CD4-positive, alpha-beta T cell treated with Interleukin-15 for 1 hour (primary cell): ENCODE data around the gene PLA2G12A.

Experiments used
- DNase-seq: peaks from one replicate; pipeline ENCODE4 v3.0.0-alpha.2; 2020

The PLA2G12A gene

DNA sequence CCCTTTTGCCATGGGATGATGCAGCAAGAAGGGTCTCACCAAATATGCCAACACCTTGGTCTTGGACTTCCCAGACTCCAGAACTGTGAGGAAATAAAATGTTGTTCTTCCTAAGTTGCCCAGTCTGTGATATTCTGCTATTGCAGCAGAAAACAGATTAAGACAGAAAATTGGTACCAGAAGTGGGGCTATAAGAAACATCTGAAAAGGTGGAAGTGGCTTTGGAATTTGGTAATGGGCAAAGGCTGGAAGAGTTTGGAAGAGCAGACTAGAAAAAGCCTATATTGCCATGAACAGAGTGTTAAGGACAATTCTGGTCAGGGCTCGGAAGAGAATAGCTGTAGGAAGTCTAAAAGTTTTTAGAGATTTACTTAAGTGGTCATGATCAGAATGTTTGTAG, 54.0 kb downstream of the PLA2G12A start:
- no peak for DNase-seq

DNA sequence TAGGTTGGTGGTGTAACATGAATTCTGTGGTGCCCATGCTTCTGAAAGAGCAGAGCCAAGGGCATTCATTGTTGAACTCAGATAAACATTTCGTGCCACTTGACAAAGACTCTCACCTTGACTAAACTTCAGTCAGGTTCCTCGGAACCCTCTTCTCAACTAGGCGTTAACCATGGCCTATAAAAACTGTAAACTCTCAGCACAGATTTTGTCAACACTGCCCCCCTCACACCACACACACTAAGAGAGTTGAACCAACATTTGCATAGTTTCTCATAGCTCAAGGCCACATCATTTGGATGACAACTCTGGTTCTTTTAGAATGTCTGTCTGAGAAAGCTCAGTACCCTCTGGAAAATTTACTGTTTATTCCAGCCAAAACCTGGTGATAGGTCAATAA, 54.7 kb downstream of the PLA2G12A start:
- no peak for DNase-seq

DNA sequence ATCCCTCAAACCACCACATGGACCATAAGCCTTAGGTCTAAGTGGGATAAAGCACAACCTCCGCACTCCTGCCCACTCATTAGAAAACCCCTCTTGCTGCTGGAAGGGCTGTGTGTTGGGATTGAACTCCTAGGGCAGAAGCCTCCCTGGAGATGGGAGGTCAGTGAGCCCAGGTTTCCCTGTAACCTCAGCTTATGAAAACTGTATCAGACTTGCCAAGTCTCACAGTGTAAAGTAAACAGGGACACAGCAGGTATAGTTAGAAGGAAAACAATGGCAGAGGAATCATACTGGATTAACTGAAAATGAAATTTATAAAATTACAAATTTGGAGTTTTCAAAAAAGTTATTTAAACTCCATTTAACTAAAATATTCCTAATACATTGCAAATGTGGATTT, 56.6 kb downstream of the PLA2G12A start:
- DNase-seq: no peak

DNA sequence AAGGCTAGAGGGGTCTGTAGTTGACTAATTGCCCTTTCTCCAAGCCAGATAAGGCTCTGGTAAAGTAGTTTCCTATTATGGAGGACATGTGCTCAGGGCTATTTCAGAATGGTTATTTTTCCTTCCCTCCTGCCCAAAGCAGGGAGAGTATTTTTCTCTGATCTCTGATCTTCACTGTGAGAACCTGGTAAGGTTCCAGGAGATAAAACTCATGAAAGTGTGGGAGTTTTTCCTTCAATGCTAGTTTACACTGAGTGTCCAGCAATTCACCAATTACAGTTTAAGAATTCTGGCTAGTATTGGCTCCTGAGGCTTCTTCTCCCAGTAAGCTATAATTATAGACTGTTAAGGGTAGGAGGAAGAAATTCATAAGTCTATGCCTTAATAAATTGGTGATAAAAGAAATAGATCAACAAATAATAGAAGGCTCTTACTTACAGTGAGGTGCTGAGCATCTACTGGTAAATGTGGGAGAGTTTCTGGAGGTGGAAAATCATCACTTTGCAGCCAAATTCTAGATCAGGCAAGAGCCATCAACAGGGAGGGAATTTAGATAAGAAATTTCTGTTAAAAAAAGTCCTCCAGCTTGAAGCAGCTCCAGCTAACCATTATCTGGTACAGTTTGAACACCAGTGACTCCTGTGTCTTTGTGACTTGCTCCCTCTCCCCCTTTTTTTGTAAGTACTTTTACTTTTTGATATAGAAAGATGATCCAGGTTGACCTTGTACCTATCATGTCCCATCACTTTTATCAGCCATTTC, 57.5 kb downstream of the PLA2G12A start:
- no peak for DNase-seq

DNA sequence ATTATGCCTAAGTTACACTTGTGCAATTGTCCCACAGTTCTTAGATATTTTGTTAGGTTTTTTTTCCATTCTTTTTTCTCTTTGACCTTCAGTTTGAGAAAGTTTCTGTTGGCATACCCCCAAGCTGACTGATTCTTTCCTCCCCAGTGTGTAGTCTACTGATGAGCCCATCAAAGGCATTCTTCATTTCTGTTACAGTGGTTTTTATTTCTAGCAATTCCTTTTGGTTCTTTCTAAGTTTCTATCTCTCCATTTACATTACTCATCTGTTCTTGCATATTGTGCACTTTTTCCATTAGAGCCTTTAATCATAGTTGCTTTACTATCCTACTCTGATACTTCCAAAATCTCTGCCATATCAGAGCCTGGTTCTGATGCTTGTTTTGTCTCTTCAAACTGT, 58.5 kb downstream of the PLA2G12A start:
- DNase-seq: no peak

DNA sequence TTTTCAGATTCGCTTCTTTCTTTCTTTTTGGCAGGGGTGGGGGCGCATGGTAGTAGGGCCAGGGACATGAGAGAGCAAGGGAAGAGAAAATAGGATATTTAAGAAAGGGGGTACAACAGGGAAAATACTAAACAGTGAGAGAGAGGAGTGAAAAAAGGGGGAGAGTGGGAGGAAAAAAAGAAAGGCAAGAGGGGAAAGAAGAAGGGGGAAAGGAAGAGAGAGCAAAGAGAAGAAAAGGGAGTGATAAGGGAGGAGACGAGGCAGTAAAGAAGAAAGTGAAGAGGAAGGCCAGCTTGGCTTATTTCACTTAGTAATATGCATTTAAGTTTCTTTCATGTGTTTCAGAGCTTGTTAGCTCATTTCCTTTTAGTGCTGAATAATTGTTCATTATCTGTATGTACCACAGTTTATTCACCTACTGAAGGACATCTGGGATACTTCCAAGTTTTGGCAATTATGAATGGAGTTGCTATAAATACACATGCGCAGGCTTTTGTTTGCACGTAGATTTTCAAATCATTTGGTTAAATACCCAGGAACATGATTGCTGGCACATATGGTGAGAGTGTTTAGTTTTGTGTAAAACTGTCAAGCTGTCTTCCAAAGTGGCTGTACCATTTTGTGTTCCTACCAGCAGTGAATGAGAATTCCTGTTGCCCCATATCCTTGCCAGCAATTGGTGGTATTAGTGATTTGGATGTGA, 63.9 kb downstream of the PLA2G12A start:
- no peak for DNase-seq

DNA sequence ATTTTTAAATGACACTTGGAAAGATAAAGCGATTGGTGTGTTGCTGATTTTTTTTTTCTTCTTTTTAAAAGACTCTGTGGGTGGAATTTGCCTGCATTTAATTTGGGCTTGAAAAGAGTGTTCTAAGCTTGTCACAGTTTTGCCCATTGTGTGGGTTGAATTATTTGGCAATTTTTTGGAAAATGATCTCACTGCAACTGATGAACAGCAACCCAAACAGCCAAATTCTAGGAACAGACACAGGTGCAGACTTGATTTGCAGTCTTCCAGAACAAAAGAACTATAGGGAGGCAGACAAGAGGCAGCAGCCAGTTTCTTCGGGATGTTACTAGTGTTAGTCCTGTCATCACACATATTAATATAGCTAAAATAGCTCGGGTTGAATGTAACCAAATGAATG, 67.1 kb downstream of the PLA2G12A start:
- DNase-seq: no peak

DNA sequence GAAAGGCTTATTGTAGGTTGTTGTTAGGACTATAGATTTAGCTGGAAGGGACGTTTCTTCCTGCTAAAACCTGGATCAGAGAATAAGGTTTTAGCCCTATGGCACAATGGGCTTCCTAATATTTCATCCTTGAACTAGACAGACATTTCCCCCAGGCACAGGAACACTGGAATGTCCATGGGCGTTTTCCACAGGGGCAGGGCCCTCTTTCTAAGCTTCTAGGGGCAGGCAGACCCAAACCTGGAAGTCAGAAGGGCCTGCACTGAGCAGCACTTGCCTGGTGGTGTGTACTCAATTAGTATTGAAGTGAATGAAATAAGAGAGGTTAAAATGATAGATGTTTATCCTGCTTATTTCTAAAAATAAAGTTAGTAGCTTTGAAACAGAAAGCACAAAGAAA, 67.8 kb downstream of the PLA2G12A start:
- DNase-seq: no peak
